CD14-positive monocyte (primary cell): ENCODE results near the gene FAM168A. TPM values are rescaled to one million over a fixed set of nuclear protein-coding genes. Genes with fewer than 3 reads are reported as not detected.
A peak's percentile ranks its signal among the peaks of the same experiment; 100 is the strongest.

Experiments used
- DNase-seq, 3 donors: peaks; one replicate each; pipeline ENCODE4 v3.0.0-alpha.2; 2011 to 2022
- H2AFZ ChIP-seq: 2 replicates; pipeline ENCODE4 v1.6.0; 2012; ENCODE audit warnings: mild to moderate bottlenecking, low read depth, low read length, inconsistent platforms; ENCODE audit not compliant: insufficient read depth, poor library complexity, severe bottlenecking
- H3K27ac ChIP-seq, 2 donors: 1 replicate in 1 of 2; 2 replicates in 1 of 2; pipeline ENCODE4 v1.5.1; 2012 to 2013; ENCODE audit warnings: low read length in 2 of 2, control low read depth in 1 of 2, inconsistent platforms in 1 of 2, low read depth in 1 of 2, mild to moderate bottlenecking in 1 of 2
- H3K27me3 ChIP-seq, 2 donors: one replicate each; pipeline versions ENCODE4 v1.6.0 to v1.6.1; 2011 to 2013; ENCODE audit warnings: low read length in 2 of 2; ENCODE audit not compliant: control insufficient read depth in 2 of 2, insufficient read depth in 2 of 2
- H3K36me3 ChIP-seq, 2 donors: replicated peaks in 1 of 2; 1 replicate in 1 of 2; 2 replicates in 1 of 2; pipeline versions ENCODE4 v1.5.1 to v1.6.1; 2012 to 2013; ENCODE audit warnings: low read length in 2 of 2, control low read depth in 1 of 2, inconsistent platforms in 1 of 2, mild to moderate bottlenecking in 1 of 2; ENCODE audit not compliant: insufficient read depth in 2 of 2, control insufficient read depth in 1 of 2
- H3K4me1 ChIP-seq, 2 donors: 1 replicate in 1 of 2; 2 replicates in 1 of 2; pipeline versions ENCODE4 v1.5.1 to v1.6.1; 2012 to 2013; ENCODE audit warnings: low read length in 2 of 2, control low read depth in 1 of 2, inconsistent platforms in 1 of 2, mild to moderate bottlenecking in 1 of 2, moderate library complexity in 1 of 2; ENCODE audit not compliant: insufficient read depth in 2 of 2, control insufficient read depth in 1 of 2
- H3K4me2 ChIP-seq: replicated peaks from 2 replicates; pipeline ENCODE3; 2012; ENCODE audit warnings: low read length, moderate library complexity, mild to moderate bottlenecking; ENCODE audit not compliant: poor library complexity, severe bottlenecking; ENCODE audit errors: extremely low read depth
- H3K4me3 ChIP-seq, 3 experiments: fragments of 200-600 bp in 1 of 3; sonication (generic) in 1 of 3; replicated peaks in 1 of 3; 1 replicate in 2 of 3; 2 replicates in 1 of 3; pipeline ENCODE4 v1.5.1; 2011 to 2013; ENCODE audit warnings: low read length in 3 of 3, mild to moderate bottlenecking in 3 of 3, control low read depth in 2 of 3, low read depth in 2 of 3, inconsistent platforms in 1 of 3, moderate library complexity in 1 of 3
- H3K79me2 ChIP-seq: 2 replicates; pipeline ENCODE4 v1.6.0; 2012; ENCODE audit warnings: mild to moderate bottlenecking, control low read depth, inconsistent platforms, low read length, moderate library complexity; ENCODE audit not compliant: insufficient read depth
- H3K9ac ChIP-seq: 2 replicates; pipeline ENCODE4 v1.6.0; 2017; ENCODE audit warnings: low read length, mild to moderate bottlenecking; ENCODE audit not compliant: insufficient read depth, poor library complexity, severe bottlenecking
- H3K9me3 ChIP-seq, 2 donors: replicated peaks in 1 of 2; 1 replicate in 1 of 2; 2 replicates in 1 of 2; pipeline versions ENCODE4 v1.5.1 to v1.6.1; 2012 to 2013; ENCODE audit warnings: low read length in 2 of 2, control low read depth in 1 of 2; ENCODE audit not compliant: control insufficient read depth in 1 of 2, insufficient read depth in 1 of 2
- H4K20me1 ChIP-seq: 2 replicates; pipeline ENCODE4 v1.6.0; 2012; ENCODE audit warnings: mild to moderate bottlenecking, low read length, control low read depth, moderate library complexity; ENCODE audit not compliant: insufficient read depth
- H3K27ac Mint-ChIP-seq, 7 donors: one replicate each; pipeline ENCODE4 v1.8.0; 2020; ENCODE audit warnings: mild to moderate bottlenecking in 7 of 7, mixed read lengths in 7 of 7, moderate library complexity in 6 of 7, inconsistent platforms in 2 of 7
- H3K27me3 Mint-ChIP-seq, 3 donors: one replicate each; pipeline ENCODE4 v1.8.0; 2021 to 2022; ENCODE audit warnings: low read depth in 3 of 3, mild to moderate bottlenecking in 3 of 3, mixed read lengths in 3 of 3, moderate library complexity in 3 of 3, inconsistent platforms in 1 of 3
- H3K36me3 Mint-ChIP-seq, 2 donors: one replicate each; pipeline ENCODE4 v1.8.0; 2020; ENCODE audit warnings: mixed read lengths in 2 of 2, inconsistent platforms in 1 of 2, mild to moderate bottlenecking in 1 of 2
- H3K4me1 Mint-ChIP-seq: one replicate; pipeline ENCODE4 v1.8.0; 2020; ENCODE audit warnings: mild to moderate bottlenecking, mixed read lengths
- H3K4me3 Mint-ChIP-seq, 2 donors: one replicate each; pipeline ENCODE4 v1.8.0; 2020; ENCODE audit warnings: mild to moderate bottlenecking in 2 of 2, mixed read lengths in 2 of 2, moderate library complexity in 1 of 2
- H3K9me3 Mint-ChIP-seq, 7 donors: one replicate each; pipeline ENCODE4 v1.8.0; 2020 to 2022; ENCODE audit warnings: mixed read lengths in 7 of 7, mild to moderate bottlenecking in 6 of 7, moderate library complexity in 6 of 7, inconsistent platforms in 2 of 7
- WGBS: methylation state at CpG from one replicate; pipeline ENCODE4 v1.1.5; 2013; ENCODE audit warnings: missing lambda C conversion rate; ENCODE audit not compliant: insufficient coverage; 5-methylcytosine and 5-hydroxymethylcytosine counted together
- intact Hi-C, 2 donors: fragments of 100-400 bp; cut with micrococcal nuclease; formaldehyde crosslinking; loops; one replicate each; pipeline versions ENCODE4 v1.15.0 to v1.15.1; 2023
- polyA plus RNA-seq, 3 donors: library from polyadenylated mRNA; depleted of rRNA in 1 of 3; unstranded in 2 of 3; stranded (reverse) in 1 of 3; fragments of 300-500 nt in 2 of 3; fragments of >200 nt in 1 of 3; fragmentation: Illumina TruSeq in 2 of 3; gene quantifications; 1 replicate in 2 of 3; 2 replicates in 1 of 3; pipeline ENCODE4 v1.2.3, GENCODE V29; 2012 to 2021
- TF ChIP-seq, protein P1 (sequence below): fragments of 200-600 bp; IDR thresholded peaks from one replicate; pipeline ENCODE4 v1.8.0; 2022; ENCODE audit warnings: antibody characterized with exemption, mild to moderate bottlenecking

FAM168A gene
- polyA plus RNA-seq, 3 donors, result 1.4 to 13.3 (median 2.1) TPM

DNA sequence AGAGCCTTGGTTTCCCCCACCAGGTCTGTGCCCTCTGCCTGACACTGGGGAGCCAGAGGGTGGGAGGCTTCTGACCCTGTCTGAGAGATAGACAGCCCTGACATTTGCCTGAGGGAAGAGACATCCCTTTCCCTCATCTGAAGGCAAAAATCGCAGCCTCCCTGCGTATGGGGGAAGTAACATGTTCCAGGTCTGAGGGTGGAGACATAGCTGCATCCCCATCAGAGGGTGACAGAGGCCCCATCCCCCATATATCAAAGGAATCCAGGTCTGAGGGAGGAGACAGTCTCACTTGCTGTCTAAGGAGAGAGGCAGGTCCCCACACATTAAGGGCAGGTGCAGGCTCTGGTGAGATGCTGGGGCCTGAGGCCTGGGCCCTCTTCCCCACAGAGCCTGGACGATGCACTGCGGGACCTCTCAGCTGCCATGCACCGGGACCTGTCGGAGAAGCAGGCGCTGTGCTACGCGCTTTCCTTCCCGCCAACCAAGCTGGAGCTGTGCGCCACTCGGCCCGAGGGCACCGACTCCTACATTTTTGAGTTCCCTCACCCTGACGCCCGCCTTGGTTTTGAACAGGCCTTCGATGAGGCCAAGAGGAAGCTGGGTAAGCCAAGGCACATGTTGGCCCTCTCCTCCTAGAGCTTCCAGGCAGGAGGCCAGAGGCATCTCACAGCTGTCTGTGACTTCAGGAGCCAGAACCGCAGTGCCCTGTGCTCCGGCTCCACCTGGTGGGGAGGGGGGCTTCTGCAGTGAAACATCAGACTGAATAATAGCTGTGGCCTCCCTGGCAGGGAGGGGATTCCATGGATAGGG, 237.8 kb downstream of the FAM168A start:
- Mint-ChIP-seq H3K36me3 (no peaks in the 10 kb centered on the region), H3K9me3 (no peaks in the 10 kb centered on the region), H3K27me3 (peaks cover 0 to 5% (median 1%) of the 10 kb centered on the region in 3 donors), H3K4me3 (no peak overlapping the region), H3K27ac (no peak overlapping the region), H3K4me1 (no peaks in the 10 kb centered on the region)
- 98% methylated on average over 17 of the region's 19 CpGs for WGBS
- Histone ChIP-seq H3K4me2 (no peak overlapping the region), H3K27ac (no peak overlapping the region), H3K9me3 (no peaks in the 10 kb centered on the region), H3K79me2 (no peaks in the 10 kb centered on the region), H3K4me3 (no peak overlapping the region), H3K9ac (no peak overlapping the region), H2AFZ (no peak overlapping the region), H3K27me3 (no peaks in the 10 kb centered on the region), H4K20me1 (no peaks in the 10 kb centered on the region), H3K36me3 (no peaks in the 10 kb centered on the region), H3K4me1 (no peaks in the 10 kb centered on the region)
- intact Hi-C loops, result no loop called here
- DNase-seq, result no peak
- TF ChIP-seq, protein P1, sequence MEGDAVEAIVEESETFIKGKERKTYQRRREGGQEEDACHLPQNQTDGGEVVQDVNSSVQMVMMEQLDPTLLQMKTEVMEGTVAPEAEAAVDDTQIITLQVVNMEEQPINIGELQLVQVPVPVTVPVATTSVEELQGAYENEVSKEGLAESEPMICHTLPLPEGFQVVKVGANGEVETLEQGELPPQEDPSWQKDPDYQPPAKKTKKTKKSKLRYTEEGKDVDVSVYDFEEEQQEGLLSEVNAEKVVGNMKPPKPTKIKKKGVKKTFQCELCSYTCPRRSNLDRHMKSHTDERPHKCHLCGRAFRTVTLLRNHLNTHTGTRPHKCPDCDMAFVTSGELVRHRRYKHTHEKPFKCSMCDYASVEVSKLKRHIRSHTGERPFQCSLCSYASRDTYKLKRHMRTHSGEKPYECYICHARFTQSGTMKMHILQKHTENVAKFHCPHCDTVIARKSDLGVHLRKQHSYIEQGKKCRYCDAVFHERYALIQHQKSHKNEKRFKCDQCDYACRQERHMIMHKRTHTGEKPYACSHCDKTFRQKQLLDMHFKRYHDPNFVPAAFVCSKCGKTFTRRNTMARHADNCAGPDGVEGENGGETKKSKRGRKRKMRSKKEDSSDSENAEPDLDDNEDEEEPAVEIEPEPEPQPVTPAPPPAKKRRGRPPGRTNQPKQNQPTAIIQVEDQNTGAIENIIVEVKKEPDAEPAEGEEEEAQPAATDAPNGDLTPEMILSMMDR, result peak; percentile 30

DNA sequence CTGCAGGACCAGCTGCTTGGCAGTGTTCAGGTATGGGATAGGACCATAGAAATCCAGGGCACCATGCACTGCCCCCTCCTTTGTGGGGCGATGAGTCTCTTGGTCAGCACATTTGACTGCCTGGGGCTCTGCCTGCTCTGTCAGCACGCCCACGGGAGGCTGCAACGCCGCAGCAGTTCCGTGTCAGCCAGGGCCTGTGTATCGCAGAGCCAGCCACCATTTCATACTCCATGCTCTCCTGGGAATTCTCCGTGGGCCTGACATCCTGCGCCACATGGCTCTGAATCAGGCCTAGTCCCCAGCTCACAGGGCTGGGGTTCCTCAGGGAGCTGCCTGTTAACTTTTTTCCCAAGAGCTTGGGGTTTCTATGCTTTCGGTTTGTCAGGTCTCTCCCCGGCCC, 238.6 kb downstream of the FAM168A start:
- H3K36me3 Mint-ChIP-seq, result no peaks in the 10 kb centered on the region
- Histone ChIP-seq H3K79me2 (no peaks in the 10 kb centered on the region), H3K4me3 (no peak overlapping the region), H3K9ac (no peak overlapping the region), H3K9me3 (no peaks in the 10 kb centered on the region), H3K27ac (no peak overlapping the region), H2AFZ (no peak overlapping the region), H3K4me2 (no peak overlapping the region), H4K20me1 (no peaks in the 10 kb centered on the region), H3K27me3 (no peaks in the 10 kb centered on the region), H3K36me3 (no peaks in the 10 kb centered on the region), H3K4me1 (no peaks in the 10 kb centered on the region)
- H3K4me3 Mint-ChIP-seq, result no peak overlapping the region
- intact Hi-C loops, result no loop called here
- no peak for DNase-seq
- TF ChIP-seq, protein P1, result no peak
- H3K27ac Mint-ChIP-seq, result no peak overlapping the region
- peaks cover 0 to 5% (median 1%) of the 10 kb centered on the region in 3 donors for H3K27me3 Mint-ChIP-seq
- H3K4me1 Mint-ChIP-seq, result no peaks in the 10 kb centered on the region
- H3K9me3 Mint-ChIP-seq, result no peaks in the 10 kb centered on the region
- WGBS, result 99% methylated on average over 9 of the region's 11 CpGs
